HFF-Myc (cell line): ENCODE results near the gene LCN6.
"Not testable (repeated sequence)": the region's sequence is repeated elsewhere in the genome, so short reads cannot be mapped to it uniquely, and the experiment has no call there.

Experiments
- DNase-seq: peaks from one replicate; pipeline ENCODE4 v3.0.0-alpha.2; 2011; ENCODE audit warnings: low read depth; ENCODE audit errors: extremely low read depth
- H3K4me3 ChIP-seq: replicated peaks from 2 replicates; pipeline ENCODE4 v1.5.1; 2011; ENCODE audit warnings: low read depth, mild to moderate bottlenecking, control low read depth, low read length
- TF ChIP-seq, protein P1 (sequence below): IDR thresholded peaks from 2 replicates; pipeline ENCODE4 v1.5.1; 2012; ENCODE audit warnings: mild to moderate bottlenecking, low read depth, low read length, control low read depth; ENCODE audit errors: missing control alignments

The LCN6 gene

DNA sequence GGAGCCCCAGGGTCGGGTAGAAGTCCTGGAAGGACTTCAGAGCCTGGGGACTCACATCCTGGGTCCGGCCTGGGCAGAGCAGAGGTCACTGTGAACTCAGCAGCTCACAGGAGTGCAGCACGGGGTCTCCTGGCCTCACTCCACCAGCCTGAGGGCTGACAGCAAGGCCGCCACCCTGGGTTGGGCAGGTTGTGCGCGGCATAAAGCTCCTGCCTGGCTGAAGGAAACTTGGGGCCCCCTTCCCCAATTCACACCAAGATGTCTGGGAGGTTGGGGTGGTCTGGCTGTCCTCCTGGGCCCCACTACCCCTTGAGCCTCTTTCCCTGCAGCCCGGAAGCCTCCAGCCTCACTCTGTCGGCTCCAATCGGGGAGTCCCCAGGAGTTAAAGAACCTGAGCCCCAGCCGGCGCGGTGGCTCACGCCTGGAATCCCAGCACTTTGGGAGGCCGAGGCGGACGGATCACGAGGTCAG lies 13.9 kb upstream of the LCN6 start:
- DNase-seq: no peak
- TF ChIP-seq, protein P1, sequence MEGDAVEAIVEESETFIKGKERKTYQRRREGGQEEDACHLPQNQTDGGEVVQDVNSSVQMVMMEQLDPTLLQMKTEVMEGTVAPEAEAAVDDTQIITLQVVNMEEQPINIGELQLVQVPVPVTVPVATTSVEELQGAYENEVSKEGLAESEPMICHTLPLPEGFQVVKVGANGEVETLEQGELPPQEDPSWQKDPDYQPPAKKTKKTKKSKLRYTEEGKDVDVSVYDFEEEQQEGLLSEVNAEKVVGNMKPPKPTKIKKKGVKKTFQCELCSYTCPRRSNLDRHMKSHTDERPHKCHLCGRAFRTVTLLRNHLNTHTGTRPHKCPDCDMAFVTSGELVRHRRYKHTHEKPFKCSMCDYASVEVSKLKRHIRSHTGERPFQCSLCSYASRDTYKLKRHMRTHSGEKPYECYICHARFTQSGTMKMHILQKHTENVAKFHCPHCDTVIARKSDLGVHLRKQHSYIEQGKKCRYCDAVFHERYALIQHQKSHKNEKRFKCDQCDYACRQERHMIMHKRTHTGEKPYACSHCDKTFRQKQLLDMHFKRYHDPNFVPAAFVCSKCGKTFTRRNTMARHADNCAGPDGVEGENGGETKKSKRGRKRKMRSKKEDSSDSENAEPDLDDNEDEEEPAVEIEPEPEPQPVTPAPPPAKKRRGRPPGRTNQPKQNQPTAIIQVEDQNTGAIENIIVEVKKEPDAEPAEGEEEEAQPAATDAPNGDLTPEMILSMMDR: no peak

DNA sequence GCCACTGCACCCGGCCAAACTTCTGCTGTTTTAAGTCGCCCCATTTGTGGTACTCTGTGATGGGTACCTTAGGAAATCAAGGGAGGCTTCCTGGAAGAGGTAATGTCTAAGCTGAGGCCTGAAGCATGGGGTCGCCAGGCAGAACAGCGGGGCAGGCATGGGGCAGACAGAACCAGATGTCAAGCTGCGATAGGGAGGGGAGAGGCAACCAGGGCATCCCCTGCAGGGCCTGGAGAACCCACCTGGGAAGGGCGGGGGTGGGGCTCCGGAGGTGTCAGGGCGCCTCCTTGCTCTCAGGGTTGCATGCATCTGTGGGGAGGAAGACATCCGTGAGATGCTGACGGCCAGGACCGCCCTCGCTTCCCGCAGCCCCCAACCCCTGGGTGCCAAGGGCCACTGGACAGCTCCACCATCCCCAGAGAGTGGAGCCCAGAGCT lies 13.2 kb upstream of the LCN6 start:
- TF ChIP-seq, protein P1: no peak
- no peak for DNase-seq
- H3K4me3 ChIP-seq: no peak overlapping the region

More for the DNA sequence above, 13.9 kb upstream of the LCN6 start:
- H3K4me3 ChIP-seq: no peak overlapping the region

DNA sequence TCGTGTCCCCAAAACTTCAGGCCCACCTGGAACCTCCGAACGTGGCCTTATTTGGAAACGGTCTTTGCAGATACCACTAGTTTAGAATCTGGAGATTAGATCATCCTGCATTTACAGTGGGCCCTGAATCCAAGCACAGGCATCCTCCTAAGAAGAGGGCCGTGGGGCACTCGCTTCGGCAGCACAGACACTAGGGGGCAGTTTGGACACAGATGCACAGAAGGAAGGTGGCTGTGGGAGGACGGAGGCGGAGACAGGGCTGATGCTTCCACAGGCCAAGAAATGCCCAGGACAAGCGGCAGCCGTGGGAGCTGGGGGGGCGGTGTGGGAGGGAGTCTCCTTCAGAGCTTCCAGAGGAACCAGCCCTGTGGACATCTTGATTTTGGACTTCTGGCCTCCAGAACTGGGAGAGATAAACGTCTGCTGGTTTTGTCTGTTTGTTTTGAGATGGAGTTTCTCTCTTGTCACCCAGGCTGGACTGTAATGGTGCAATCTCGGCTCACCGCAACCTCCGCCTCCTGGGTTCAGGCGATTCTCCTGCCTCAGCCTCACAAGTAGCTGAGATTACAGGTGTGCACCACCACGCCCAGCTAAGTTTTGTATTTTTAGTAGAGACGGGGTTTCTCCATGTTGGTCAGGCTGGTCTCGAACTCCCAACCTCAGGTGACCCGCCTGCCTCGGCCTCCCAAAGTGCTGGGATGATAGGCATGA lies 12.7 kb upstream of the LCN6 start:
- not testable (repeated sequence) for H3K4me3 ChIP-seq
- DNase-seq: peak; percentile 32

DNA sequence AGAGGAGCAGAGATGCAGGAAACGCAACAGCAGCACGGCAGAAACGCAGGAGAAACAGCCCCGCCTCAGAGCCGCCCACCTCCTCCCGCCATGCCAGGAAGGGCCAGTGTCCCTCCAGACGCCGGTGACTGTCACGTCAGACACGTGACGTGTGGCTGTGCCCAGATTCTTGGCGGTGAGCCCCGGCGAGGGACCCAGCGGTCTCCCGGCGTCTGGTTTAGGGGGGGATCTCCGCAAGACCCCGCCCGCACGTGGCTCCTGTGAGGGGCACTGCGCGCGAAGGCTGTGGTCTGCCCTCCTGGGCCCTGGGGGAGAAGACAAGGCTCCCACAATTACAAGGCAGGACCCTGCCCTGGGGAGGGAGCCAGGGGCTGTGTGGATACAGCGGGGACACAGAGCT lies 12.1 kb upstream of the LCN6 start:
- DNase-seq: no peak
- H3K4me3 ChIP-seq: no peak overlapping the region
- TF ChIP-seq, protein P1: no peak

More for the DNA sequence above, 12.7 kb upstream of the LCN6 start:
- TF ChIP-seq, protein P1: peak; percentile 76

DNA sequence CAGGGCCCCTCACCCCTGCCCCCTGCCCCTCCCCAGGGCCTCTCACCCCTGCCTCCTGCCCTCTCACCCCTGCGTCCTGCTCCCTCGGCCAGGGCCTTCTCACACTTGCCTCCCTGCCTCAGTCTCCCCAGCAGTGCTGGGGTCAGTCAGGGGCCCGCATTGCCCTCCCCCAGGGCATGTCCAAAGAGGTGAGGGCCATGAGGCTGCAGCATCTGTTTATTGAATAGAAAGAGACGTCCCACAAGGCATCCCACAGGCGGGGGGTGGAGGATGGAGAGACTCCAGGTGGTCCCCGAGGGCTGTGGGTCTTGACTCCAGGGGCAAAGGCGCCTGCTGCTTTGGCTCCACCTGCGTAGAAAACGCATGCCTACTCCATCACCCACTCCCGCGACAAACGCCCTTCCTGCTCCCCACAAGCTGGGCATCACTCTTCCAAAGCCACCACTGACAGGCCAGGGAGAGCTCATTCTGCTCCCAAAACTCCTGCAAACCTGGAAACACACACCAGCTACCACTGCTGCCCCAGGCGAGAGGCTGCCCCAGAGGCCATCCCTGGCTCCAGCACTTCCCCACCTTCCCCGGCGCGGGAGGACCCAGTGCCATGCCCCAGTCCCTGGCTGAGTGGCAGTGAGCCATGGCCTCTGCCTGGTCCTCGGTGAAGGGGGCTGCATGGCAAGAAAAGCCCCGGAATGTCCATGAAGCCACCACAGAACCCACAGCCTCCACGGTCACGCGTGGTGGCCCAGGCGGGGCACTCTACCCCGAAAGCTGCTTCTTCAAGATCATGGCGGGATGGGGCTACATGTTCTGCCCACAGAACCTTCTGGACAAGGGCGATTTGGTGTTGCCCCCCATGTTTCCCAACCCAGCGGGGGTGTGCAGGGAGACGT lies 11.4 kb upstream of the LCN6 start:
- TF ChIP-seq, protein P1: no peak
- no peak overlapping the region for H3K4me3 ChIP-seq
- DNase-seq: no peak

DNA sequence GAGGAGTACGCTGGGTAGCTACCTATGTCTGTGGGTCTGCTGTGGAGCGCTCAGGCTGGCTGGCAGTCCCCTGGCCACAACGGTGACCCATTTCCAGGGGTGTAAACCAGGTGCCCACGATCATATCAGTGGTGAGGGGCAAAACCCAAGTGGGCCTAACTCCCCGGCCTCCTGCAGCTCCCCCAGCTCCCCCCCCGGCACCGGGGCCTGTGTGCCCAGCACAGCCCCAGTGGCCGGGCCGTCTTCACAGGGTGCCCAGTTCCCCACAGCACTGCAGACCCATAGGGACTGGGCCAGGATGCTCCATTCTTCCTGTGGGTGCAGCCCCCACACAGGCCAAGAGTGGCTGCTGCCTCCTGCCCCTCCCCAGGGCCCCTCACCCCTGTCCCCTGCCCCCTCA lies 10.7 kb upstream of the LCN6 start:
- no peak overlapping the region for H3K4me3 ChIP-seq
- TF ChIP-seq, protein P1: no peak
- no peak for DNase-seq
